HEK293T (cell line): Measurements from ENCODE around the gene ATP5F1D.

Source experiments
- FOXA1 ChIP-seq: fragments of 450-650 bp; IDR thresholded peaks from 2 replicates; pipeline ENCODE4 v1.6.1; 2016; ENCODE audit warnings: mild to moderate bottlenecking
- FOXK2 ChIP-seq: fragments of 450-650 bp; IDR thresholded peaks from 2 replicates; pipeline ENCODE4 v1.6.1; 2016; ENCODE audit warnings: mild to moderate bottlenecking

DNA sequence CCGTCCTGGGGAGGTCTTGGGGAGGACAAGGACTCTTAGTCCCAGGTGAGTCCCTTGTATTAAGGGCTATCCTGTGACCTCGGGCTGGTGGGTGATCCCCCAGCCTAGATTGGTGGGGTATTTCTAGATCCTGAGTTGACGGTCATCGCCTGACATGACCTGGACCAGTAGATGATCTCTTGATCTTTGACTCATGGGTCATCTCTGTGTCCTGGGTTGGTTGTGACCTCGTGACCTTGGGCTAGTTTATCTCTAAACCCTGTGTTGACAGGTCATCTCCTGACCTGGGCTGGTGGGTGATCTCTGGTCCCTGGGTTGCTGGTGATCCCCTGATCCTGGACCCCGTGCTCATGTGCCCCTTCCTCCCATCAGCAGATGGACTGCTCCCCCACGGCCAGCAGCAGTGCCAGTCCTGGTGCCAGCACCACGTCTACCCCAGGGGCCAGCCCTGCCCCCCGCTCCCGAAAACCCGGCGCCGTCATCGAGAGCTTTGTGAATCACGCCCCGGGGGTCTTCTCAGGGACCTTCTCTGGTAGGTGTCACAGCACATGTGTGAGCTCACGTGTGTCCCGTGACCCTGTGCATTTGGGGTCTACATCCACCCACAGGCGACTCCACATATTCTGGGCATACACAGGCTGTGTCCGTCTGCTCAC lies 13.1 kb downstream of the ATP5F1D start:
- TF ChIP-seq FOXA1 (no peak), FOXK2 (no peak)
